ENCODE data around the gene ARAP2.

DNA sequence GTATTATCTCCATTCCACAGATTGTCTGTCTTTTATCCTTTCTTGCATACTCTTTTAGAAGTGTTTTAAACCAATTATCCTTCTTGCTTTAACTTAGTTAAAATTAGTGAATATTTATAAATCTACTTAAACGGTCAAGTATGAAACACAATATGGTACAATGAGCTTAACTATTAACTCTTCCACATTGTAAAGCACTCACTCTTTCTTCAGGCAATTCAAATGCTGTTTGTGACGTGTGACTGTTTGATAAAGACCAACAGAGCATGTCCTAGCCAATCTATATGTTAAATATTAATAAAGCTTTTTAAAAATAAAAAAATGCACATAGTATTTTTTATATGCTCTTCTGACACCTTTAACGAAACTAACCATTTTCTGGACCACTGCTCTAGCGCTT, 192.7 kb downstream of the ARAP2 start:
- TF ChIP-seq POLR2A (IDR thresholded peaks at IDR 0.05; ENCODE audit: low read depth, low read length) = no peak
- TF ChIP-seq TAF1 (IDR thresholded peaks at IDR 0.05; ENCODE audit: borderline replicate concordance, low read depth, low read length) = no peak
- TF ChIP-seq POLR2AphosphoS5 (IDR thresholded peaks at IDR 0.05; ENCODE audit: low read depth, low read length) = no peak
